Sigmoid colon (tissue), 7 donors: ENCODE measurements around the gene MRPS21. TPM values are rescaled to one million over a fixed set of nuclear protein-coding genes. Genes with fewer than 3 reads are reported as not detected.

Experiments
- DNase-seq: peaks from one replicate; pipeline ENCODE4 v3.0.0-alpha.2; 2019
- H3K27ac ChIP-seq, 4 donors: fragments of 200-600 bp; sonication (generic); one replicate each; pipeline ENCODE4 v1.5.1; 2016 to 2019; ENCODE audit warnings: mild to moderate bottlenecking in 1 of 4
- H3K27me3 ChIP-seq, 3 donors: fragments of 200-600 bp; sonication (generic); one replicate each; pipeline ENCODE4 v1.5.1; 2019; ENCODE audit warnings: mild to moderate bottlenecking in 1 of 3
- H3K36me3 ChIP-seq, 4 donors: fragments of 200-600 bp; sonication (generic); one replicate each; pipeline ENCODE4 v1.5.1; 2016 to 2019
- H3K4me1 ChIP-seq, 4 donors: fragments of 200-600 bp; sonication (generic); one replicate each; pipeline ENCODE4 v1.5.1; 2017 to 2019
- H3K4me3 ChIP-seq, 4 donors: fragments of 200-600 bp; sonication (generic); one replicate each; pipeline ENCODE4 v1.5.1; 2017 to 2019; ENCODE audit warnings: mild to moderate bottlenecking in 2 of 4, moderate library complexity in 1 of 4
- H3K9me3 ChIP-seq, 4 donors: fragments of 200-600 bp in 3 of 4; sonication (generic) in 3 of 4; one replicate each; pipeline versions ENCODE4 v1.5.1 to v1.6.1; 2013 to 2019
- EP300 ChIP-seq, 4 donors: sonication (generic); formaldehyde crosslinking; IDR thresholded peaks; one replicate each; pipeline ENCODE4 v1.6.1; 2017; ENCODE audit warnings: antibody characterized with exemption in 4 of 4
- POLR2A ChIP-seq, 2 donors: fragments of 450-650 bp; IDR thresholded peaks; one replicate each; pipeline ENCODE4 v1.6.1; 2016; ENCODE audit warnings: antibody characterized with exemption in 2 of 2, mild to moderate bottlenecking in 2 of 2, moderate library complexity in 2 of 2
- POLR2AphosphoS5 ChIP-seq, 4 donors: sonication (generic); formaldehyde crosslinking; IDR thresholded peaks; one replicate each; pipeline ENCODE4 v1.6.1; 2017; ENCODE audit warnings: antibody characterized with exemption in 4 of 4
- WGBS, 2 donors: extraction: QIAGEN DNeasy Blood & Tissue Kit; methylation state at CpG; one replicate each; pipeline ENCODE4 v1.1.7; 2013; 5-methylcytosine and 5-hydroxymethylcytosine counted together
- intact Hi-C: fragments of 100-400 bp; cut with DNase I; formaldehyde crosslinking; loops from one replicate; pipeline ENCODE4 v1.15.1; 2023
- polyA plus RNA-seq, 3 donors: library from polyadenylated mRNA; stranded (reverse); fragments of 200-250 nt; gene quantifications; one replicate each; pipeline ENCODE4 v1.2.3, GENCODE V29; 2013
- total RNA-seq, 4 donors: library from RNA; depleted of rRNA; stranded (reverse); fragments of >200 nt; gene quantifications; one replicate each; pipeline ENCODE4 v1.1.0, GENCODE V29; 2016
- TF ChIP-seq, protein P1 (sequence below), 4 experiments: fragments of 450-650 bp in 3 of 4; fragments of 200-600 bp in 1 of 4; IDR thresholded peaks; one replicate each; pipeline ENCODE4 v1.5.1; 2016 to 2019; ENCODE audit warnings: antibody characterized with exemption in 4 of 4, mild to moderate bottlenecking in 3 of 4, moderate library complexity in 2 of 4
- donor health status: healthy with polysubstance abuse.
- donor health status: Bipolar disorder and iron deficiency.
- donor health status: healthy.

Gene MRPS21
- total and polyA plus RNA-seq, 7 donors = 36.8 to 94.3 (median 64.3) TPM

DNA sequence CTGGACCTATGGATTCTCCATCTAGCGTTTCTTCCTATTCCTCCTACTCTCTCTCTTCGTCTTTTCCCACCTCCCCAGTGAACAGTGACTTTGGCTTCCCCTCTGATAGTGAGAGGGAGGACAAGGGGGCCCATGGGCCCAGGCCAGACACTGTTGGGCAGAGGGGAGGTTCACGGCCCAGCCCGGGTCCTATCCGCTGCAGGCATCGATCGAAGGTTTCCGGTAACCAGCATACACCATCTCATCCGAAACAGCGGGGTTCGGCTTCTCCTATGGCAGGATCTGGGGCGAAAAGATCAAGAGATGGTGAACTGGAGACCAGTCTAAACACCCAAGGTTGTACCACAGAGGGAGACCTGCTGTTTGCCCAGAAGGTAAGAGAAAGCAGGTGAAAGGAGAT, 10.4 kb upstream of the MRPS21 start:
- Histone ChIP-seq H3K27me3 (no peaks in the 10 kb centered on the region), H3K27ac (peak overlapping the region; percentile 94 to 96 (median 95)), H3K4me1 (peaks cover 0 to 34% (median 29%) of the 10 kb centered on the region in 4 donors), H3K4me3 (peak overlapping the region; percentile 42 to 71 (median 64)), H3K36me3 (peaks cover 3 to 47% (median 10%) of the 10 kb centered on the region in 4 donors), H3K9me3 (no peaks in the 10 kb centered on the region)
- no peak for TF ChIP-seq EP300 (IDR thresholded peaks at IDR 0.05)
- TF ChIP-seq POLR2AphosphoS5 (IDR thresholded peaks at IDR 0.05) = no peak
- no peak for TF ChIP-seq POLR2A (IDR thresholded peaks at IDR 0.05)
- TF ChIP-seq, protein P1, sequence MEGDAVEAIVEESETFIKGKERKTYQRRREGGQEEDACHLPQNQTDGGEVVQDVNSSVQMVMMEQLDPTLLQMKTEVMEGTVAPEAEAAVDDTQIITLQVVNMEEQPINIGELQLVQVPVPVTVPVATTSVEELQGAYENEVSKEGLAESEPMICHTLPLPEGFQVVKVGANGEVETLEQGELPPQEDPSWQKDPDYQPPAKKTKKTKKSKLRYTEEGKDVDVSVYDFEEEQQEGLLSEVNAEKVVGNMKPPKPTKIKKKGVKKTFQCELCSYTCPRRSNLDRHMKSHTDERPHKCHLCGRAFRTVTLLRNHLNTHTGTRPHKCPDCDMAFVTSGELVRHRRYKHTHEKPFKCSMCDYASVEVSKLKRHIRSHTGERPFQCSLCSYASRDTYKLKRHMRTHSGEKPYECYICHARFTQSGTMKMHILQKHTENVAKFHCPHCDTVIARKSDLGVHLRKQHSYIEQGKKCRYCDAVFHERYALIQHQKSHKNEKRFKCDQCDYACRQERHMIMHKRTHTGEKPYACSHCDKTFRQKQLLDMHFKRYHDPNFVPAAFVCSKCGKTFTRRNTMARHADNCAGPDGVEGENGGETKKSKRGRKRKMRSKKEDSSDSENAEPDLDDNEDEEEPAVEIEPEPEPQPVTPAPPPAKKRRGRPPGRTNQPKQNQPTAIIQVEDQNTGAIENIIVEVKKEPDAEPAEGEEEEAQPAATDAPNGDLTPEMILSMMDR (IDR thresholded peaks at IDR 0.05) = no peak
- intact Hi-C loops = loop anchor here (5.0 kb wide), 3 partner anchors 39 to 121 kb away; partner anchors contain the start of genes PRPF3 and RPRD2
- DNase-seq = no peak
- WGBS, 2 donors = 91 to 95% methylated on average over 12 of the region's 12 CpGs

- Histone ChIP-seq H3K9me3 (no peaks in the 10 kb centered on the region), H3K27ac (no peak overlapping the region), H3K4me3 (no peak overlapping the region), H3K27me3 (no peaks in the 10 kb centered on the region), H3K4me1 (peaks cover 0 to 18% (median 9%) of the 10 kb centered on the region in 4 donors), H3K36me3 (peaks cover 3 to 56% (median 10%) of the 10 kb centered on the region in 4 donors)
- intact Hi-C loops = no loop called here
- no peak for TF ChIP-seq EP300 (IDR thresholded peaks at IDR 0.05)
- TF ChIP-seq, protein P1 (IDR thresholded peaks at IDR 0.05) = no peak
- no peak for TF ChIP-seq POLR2A (IDR thresholded peaks at IDR 0.05)
- no peak for TF ChIP-seq POLR2AphosphoS5 (IDR thresholded peaks at IDR 0.05)
- DNase-seq = no peak
- WGBS, 2 donors = 81 to 97% methylated on average over 1 of the region's 1 CpG
Measured at GRCh38 chr1:150288382-150288781, 5.3 kb upstream of the MRPS21 start.

GRCh38 chr1:150288822-150289221, 4.8 kb upstream of the MRPS21 start:
- H3K27ac ChIP-seq = no peak overlapping the region
- no peak overlapping the region for H3K4me3 ChIP-seq
- intact Hi-C loops = no loop called here
- H3K4me1 ChIP-seq = peaks cover 0 to 14% (median 6%) of the 10 kb centered on the region in 4 donors
- DNase-seq = no peak
- H3K9me3 ChIP-seq = no peaks in the 10 kb centered on the region
- peaks cover 3 to 52% (median 10%) of the 10 kb centered on the region in 4 donors for H3K36me3 ChIP-seq
- no peaks in the 10 kb centered on the region for H3K27me3 ChIP-seq
- no peak for TF ChIP-seq POLR2AphosphoS5 (IDR thresholded peaks at IDR 0.05)
- TF ChIP-seq POLR2A (IDR thresholded peaks at IDR 0.05) = no peak
- no peak for TF ChIP-seq EP300 (IDR thresholded peaks at IDR 0.05)
- TF ChIP-seq, protein P1 (IDR thresholded peaks at IDR 0.05) = no peak
- WGBS, 2 donors = 92 to 94% methylated on average over 4 of the region's 4 CpGs

GRCh38 chr1:150295476-150295875, 1.8 kb downstream of the MRPS21 start:
- no peak for DNase-seq
- TF ChIP-seq, protein P1 (IDR thresholded peaks at IDR 0.05) = no peak
- TF ChIP-seq EP300 (IDR thresholded peaks at IDR 0.05) (no peak), POLR2AphosphoS5 (IDR thresholded peaks at IDR 0.05) (no peak), POLR2A (IDR thresholded peaks at IDR 0.05) (no peak)
- Histone ChIP-seq H3K27ac (no peak overlapping the region), H3K27me3 (no peaks in the 10 kb centered on the region), H3K36me3 (peaks cover 0 to 51% (median 8%) of the 10 kb centered on the region in 4 donors), H3K9me3 (no peaks in the 10 kb centered on the region), H3K4me1 (peaks cover 0 to 16% (median 10%) of the 10 kb centered on the region in 4 donors), H3K4me3 (no peak overlapping the region)
- 98 to 99% methylated on average over 2 of the region's 2 CpGs for WGBS, 2 donors
- intact Hi-C loops = no loop called here

- Histone ChIP-seq H3K9me3 (no peaks in the 10 kb centered on the region), H3K36me3 (peaks cover 7 to 86% (median 22%) of the 10 kb centered on the region in 4 donors), H3K4me3 (no peak overlapping the region), H3K4me1 (peaks cover 0 to 5% (median under 1%) of the 10 kb centered on the region in 4 donors), H3K27me3 (no peaks in the 10 kb centered on the region), H3K27ac (no peak overlapping the region)
- DNase-seq = no peak
- intact Hi-C loops = no loop called here
- WGBS, 2 donors = 92 to 95% methylated on average over 3 of the region's 3 CpGs
- TF ChIP-seq POLR2AphosphoS5 (IDR thresholded peaks at IDR 0.05) (no peak), POLR2A (IDR thresholded peaks at IDR 0.05) (no peak), EP300 (IDR thresholded peaks at IDR 0.05) (no peak)
- TF ChIP-seq, protein P1 (IDR thresholded peaks at IDR 0.05) = no peak
Measured at GRCh38 chr1:150299716-150300115, 6.1 kb downstream of the MRPS21 start.
